ENCODE measurements around the gene LRRC10B. TPM values are rescaled to one million over a fixed set of nuclear protein-coding genes. Genes with fewer than 3 reads are reported as not detected.

The LRRC10B gene
- total RNA-seq, 1 donor from 2014 or later, result not detected

- peak; percentile 32 for FAIRE-seq
- Histone ChIP-seq H3K36me3 (ENCODE audit: control insufficient read depth, insufficient read depth, low read length) (no peaks in the 10 kb centered on the region), H3K4me3 (ENCODE audit: low read depth, low read length) (no peak overlapping the region), H3K27me3 (ENCODE audit: control insufficient read depth, insufficient read depth, low read length) (peaks cover 2% of the 10 kb centered on the region)
- no peak for DNase-seq (ENCODE audit: low read depth)
- TF ChIP-seq, protein P1, sequence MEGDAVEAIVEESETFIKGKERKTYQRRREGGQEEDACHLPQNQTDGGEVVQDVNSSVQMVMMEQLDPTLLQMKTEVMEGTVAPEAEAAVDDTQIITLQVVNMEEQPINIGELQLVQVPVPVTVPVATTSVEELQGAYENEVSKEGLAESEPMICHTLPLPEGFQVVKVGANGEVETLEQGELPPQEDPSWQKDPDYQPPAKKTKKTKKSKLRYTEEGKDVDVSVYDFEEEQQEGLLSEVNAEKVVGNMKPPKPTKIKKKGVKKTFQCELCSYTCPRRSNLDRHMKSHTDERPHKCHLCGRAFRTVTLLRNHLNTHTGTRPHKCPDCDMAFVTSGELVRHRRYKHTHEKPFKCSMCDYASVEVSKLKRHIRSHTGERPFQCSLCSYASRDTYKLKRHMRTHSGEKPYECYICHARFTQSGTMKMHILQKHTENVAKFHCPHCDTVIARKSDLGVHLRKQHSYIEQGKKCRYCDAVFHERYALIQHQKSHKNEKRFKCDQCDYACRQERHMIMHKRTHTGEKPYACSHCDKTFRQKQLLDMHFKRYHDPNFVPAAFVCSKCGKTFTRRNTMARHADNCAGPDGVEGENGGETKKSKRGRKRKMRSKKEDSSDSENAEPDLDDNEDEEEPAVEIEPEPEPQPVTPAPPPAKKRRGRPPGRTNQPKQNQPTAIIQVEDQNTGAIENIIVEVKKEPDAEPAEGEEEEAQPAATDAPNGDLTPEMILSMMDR (IDR thresholded peaks at IDR 0.05; ENCODE audit: insufficient read depth, low read length, severe bottlenecking), result no peak
Observed at GRCh38 chr11:61487342-61488025, 21.1 kb upstream of the LRRC10B start.

GRCh38 chr11:61488651-61489291 lies 19.8 kb upstream of the LRRC10B start:
- H3K36me3 ChIP-seq (ENCODE audit: control insufficient read depth, insufficient read depth, low read length), result no peaks in the 10 kb centered on the region
- FAIRE-seq (no peak), DNase-seq (ENCODE audit: low read depth) (no peak)
- H3K27me3 ChIP-seq (ENCODE audit: control insufficient read depth, insufficient read depth, low read length), result peaks cover 2% of the 10 kb centered on the region
- TF ChIP-seq, protein P1 (IDR thresholded peaks at IDR 0.05; ENCODE audit: insufficient read depth, low read length, severe bottlenecking), result no peak
- H3K4me3 ChIP-seq (ENCODE audit: low read depth, low read length), result no peak overlapping the region

GRCh38 chr11:61489833-61490721 lies 18.5 kb upstream of the LRRC10B start:
- Histone ChIP-seq H3K4me3 (ENCODE audit: low read depth, low read length) (no peak overlapping the region), H3K27me3 (ENCODE audit: control insufficient read depth, insufficient read depth, low read length) (peaks cover 2% of the 10 kb centered on the region), H3K36me3 (ENCODE audit: control insufficient read depth, insufficient read depth, low read length) (no peaks in the 10 kb centered on the region)
- DNase-seq (ENCODE audit: low read depth) (no peak), FAIRE-seq (no peak)
- TF ChIP-seq, protein P1 (IDR thresholded peaks at IDR 0.05; ENCODE audit: insufficient read depth, low read length, severe bottlenecking), result no peak

DNA sequence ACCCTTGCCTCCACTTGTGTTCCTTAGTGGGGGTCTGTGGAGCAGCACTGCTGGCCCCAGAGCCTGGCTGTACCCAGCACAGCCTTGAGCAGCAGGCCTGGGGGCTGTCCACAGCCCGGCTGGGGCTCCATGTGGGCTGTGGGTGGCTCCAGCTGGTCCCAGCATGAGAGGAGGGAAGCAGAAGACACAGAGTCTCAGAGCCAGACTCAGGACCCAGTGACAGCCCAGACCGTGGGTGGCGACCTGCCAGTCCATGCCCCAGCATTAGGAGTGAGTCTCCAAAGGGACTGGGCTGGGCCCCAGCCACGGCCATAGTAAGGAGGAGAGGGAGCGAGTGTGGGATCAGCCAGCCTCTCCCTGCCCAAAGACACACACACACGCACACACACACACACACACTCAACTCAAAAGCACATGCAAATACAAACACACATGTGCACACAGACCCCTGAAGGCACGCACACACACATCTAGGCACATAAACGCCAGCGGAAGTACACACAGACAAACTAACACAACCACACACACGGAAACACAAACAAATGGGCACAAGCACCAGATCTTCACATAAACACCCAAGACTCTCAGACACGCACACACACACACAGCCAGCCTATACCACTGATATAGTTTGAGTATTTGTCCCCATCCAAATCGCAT lies 16.7 kb upstream of the LRRC10B start:
- TF ChIP-seq, protein P1 (IDR thresholded peaks at IDR 0.05; ENCODE audit: insufficient read depth, low read length, severe bottlenecking), result no peak
- H3K4me3 ChIP-seq (ENCODE audit: low read depth, low read length), result no peak overlapping the region

DNA sequence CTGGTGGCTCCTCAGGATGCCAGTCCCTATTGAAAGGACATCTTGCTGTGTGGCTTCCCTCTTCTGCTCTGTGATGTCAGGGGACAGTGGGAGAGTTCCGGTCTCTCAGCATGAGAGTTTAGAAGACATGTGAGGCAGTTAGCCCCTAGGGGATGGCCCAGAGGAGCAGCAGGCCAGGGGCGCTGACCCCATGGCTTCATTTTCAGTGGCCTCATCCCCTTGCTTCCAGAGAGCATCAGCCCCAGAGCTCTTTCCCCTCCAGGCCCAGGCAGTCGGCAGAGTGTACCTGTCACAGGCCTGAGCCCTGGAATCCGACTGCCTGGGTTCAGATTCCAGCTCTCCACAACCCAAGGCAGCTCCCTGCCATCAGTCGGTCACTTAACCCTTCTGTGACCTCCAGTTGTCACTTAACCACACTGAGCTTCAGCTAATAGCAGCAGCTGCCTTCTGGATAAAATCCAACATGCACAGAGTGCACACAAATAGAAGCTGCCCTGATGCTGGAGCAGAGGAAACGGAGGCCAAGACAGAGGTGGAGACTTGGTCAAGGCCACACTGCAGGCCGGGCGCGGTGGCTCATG lies 14.1 kb upstream of the LRRC10B start:
- Histone ChIP-seq H3K4me3 (ENCODE audit: low read depth, low read length) (no peak overlapping the region), H3K36me3 (ENCODE audit: control insufficient read depth, insufficient read depth, low read length) (no peaks in the 10 kb centered on the region), H3K27me3 (ENCODE audit: control insufficient read depth, insufficient read depth, low read length) (peaks cover 2% of the 10 kb centered on the region)
- no peak for FAIRE-seq
- DNase-seq (ENCODE audit: low read depth), result no peak
- TF ChIP-seq, protein P1 (IDR thresholded peaks at IDR 0.05; ENCODE audit: insufficient read depth, low read length, severe bottlenecking), result no peak

More for the DNA sequence above, 16.7 kb upstream of the LRRC10B start:
- H3K27me3 ChIP-seq (ENCODE audit: control insufficient read depth, insufficient read depth, low read length), result peaks cover 2% of the 10 kb centered on the region
- FAIRE-seq, result no peak
- DNase-seq (ENCODE audit: low read depth), result no peak
- no peaks in the 10 kb centered on the region for H3K36me3 ChIP-seq (ENCODE audit: control insufficient read depth, insufficient read depth, low read length)

Measured in bronchial epithelial cell (primary cell).